Fibroblast of lung (primary cell): ENCODE measurements around the gene TYMS. TPM values are rescaled to one million over a fixed set of nuclear protein-coding genes. Genes with fewer than 3 reads are reported as not detected.

ENCODE experiments used
- DNase-seq, 2 donors: peaks; one replicate each; pipeline versions ENCODE4 v3.0.0 to v3.0.0-alpha.2; 2010; ENCODE audit warnings: low read depth in 2 of 2
- H2AFZ ChIP-seq: 2 replicates; pipeline ENCODE4 v1.5.1; 2012; ENCODE audit warnings: low read length, control low read depth, inconsistent platforms
- H3K27ac ChIP-seq: 2 replicates; pipeline ENCODE4 v1.5.1; 2011; ENCODE audit warnings: low read length, control low read depth; ENCODE audit not compliant: insufficient read depth
- H3K27me3 ChIP-seq: 2 replicates; pipeline ENCODE4 v1.5.1; 2011; ENCODE audit warnings: mild to moderate bottlenecking, low read length; ENCODE audit not compliant: control insufficient read depth, insufficient read depth
- H3K36me3 ChIP-seq: 2 replicates; pipeline ENCODE4 v1.5.1; 2011; ENCODE audit warnings: low read length; ENCODE audit not compliant: control insufficient read depth, insufficient read depth
- H3K4me1 ChIP-seq: 2 replicates; pipeline ENCODE4 v1.5.1; 2011; ENCODE audit warnings: low read length; ENCODE audit not compliant: control insufficient read depth, insufficient read depth; ENCODE audit errors: extremely low read depth
- H3K4me2 ChIP-seq: 2 replicates; pipeline ENCODE4 v1.5.1; 2011; ENCODE audit warnings: low read length, control low read depth; ENCODE audit not compliant: insufficient read depth; ENCODE audit errors: extremely low read depth
- H3K4me3 ChIP-seq, 4 experiments: fragments of 200-600 bp in 1 of 4; sonication (generic) in 1 of 4; replicated peaks in 1 of 4; 2 replicates each; pipeline ENCODE4 v1.5.1; 2011 to 2016; ENCODE audit warnings: low read length in 4 of 4, low read depth in 3 of 4, mild to moderate bottlenecking in 3 of 4, control low read depth in 2 of 4, inconsistent platforms in 1 of 4, mixed read lengths in 1 of 4; ENCODE audit not compliant: insufficient read depth in 1 of 4; ENCODE audit errors: control extremely low read depth in 1 of 4
- H3K79me2 ChIP-seq: 2 replicates; pipeline ENCODE4 v1.5.1; 2012; ENCODE audit warnings: mild to moderate bottlenecking, low read length, inconsistent platforms; ENCODE audit not compliant: control insufficient read depth, insufficient read depth
- H3K9ac ChIP-seq: 2 replicates; pipeline ENCODE4 v1.5.1; 2011; ENCODE audit warnings: mild to moderate bottlenecking, low read length, control low read depth; ENCODE audit not compliant: insufficient read depth
- H3K9me3 ChIP-seq: 2 replicates; pipeline ENCODE4 v1.5.1; 2012; ENCODE audit warnings: low read depth, low read length; ENCODE audit not compliant: control insufficient read depth, insufficient read depth
- H4K20me1 ChIP-seq: 2 replicates; pipeline ENCODE4 v1.5.1; 2011; ENCODE audit warnings: low read length; ENCODE audit not compliant: control insufficient read depth, insufficient read depth; ENCODE audit errors: extremely low read depth
- EZH2 ChIP-seq: IDR thresholded peaks from 2 replicates; pipeline ENCODE4 v1.5.1; 2012; ENCODE audit warnings: low read length, control low read depth, mild to moderate bottlenecking; ENCODE audit errors: missing control alignments
- polyA plus RNA-seq, 2 donors: library from polyadenylated mRNA; depleted of rRNA in 1 of 2; stranded (reverse) in 1 of 2; unstranded in 1 of 2; fragments of >200 nt; gene quantifications; 2 replicates each; pipeline ENCODE4 v1.2.1, GENCODE V29; 2011 to 2012; ENCODE audit warnings: missing spikeins in 1 of 2
- total RNA-seq: library from RNA; depleted of rRNA; stranded (reverse); fragments of >200 nt; gene quantifications from 2 replicates; pipeline ENCODE4 v1.2.1, GENCODE V29; 2014
- TF ChIP-seq, protein P1 (sequence below), 2 donors: IDR thresholded peaks in 1 of 2; conservative IDR thresholded peaks in 1 of 2; 1 replicate in 1 of 2; 2 replicates in 1 of 2; pipeline ENCODE4 v1.5.1; 2011 to 2012; ENCODE audit warnings: low read length in 2 of 2, control low read depth in 1 of 2, inconsistent platforms in 1 of 2, low read depth in 1 of 2, mild to moderate bottlenecking in 1 of 2

The TYMS gene
- total and polyA plus RNA-seq, 2 donors (not counting 1 experiment from before 2014, with no cell fraction given): 16.8 to 45.4 TPM

DNA sequence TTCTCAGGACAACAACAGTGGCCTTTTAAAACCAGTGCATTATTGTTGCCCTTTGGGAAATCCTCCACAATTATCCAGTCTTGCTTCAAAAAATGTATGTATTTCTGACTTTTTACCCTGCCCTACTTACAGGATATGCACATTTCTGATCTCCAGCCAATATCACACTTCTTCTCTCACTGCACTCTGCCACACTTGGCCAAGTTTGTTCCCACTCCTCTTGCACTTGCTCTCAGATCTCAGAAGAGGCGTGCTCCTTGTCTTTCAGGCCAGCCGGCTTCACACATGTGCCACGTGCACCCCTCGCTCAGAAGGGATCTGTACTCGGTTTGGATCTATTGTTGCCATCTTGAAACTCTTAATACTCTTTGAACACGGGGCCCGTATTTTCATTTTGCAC, 45.3 kb upstream of the TYMS start:
- Histone ChIP-seq H3K4me1 (no peaks in the 10 kb centered on the region), H3K36me3 (no peaks in the 10 kb centered on the region), H4K20me1 (no peaks in the 10 kb centered on the region), H3K27me3 (peaks cover 3% of the 10 kb centered on the region), H3K4me2 (no peak overlapping the region), H3K9ac (no peak overlapping the region), H2AFZ (no peak overlapping the region), H3K9me3 (no peaks in the 10 kb centered on the region), H3K4me3 (no peak overlapping the region), H3K79me2 (no peaks in the 10 kb centered on the region), H3K27ac (no peak overlapping the region)
- DNase-seq: no peak
- TF ChIP-seq, protein P1, sequence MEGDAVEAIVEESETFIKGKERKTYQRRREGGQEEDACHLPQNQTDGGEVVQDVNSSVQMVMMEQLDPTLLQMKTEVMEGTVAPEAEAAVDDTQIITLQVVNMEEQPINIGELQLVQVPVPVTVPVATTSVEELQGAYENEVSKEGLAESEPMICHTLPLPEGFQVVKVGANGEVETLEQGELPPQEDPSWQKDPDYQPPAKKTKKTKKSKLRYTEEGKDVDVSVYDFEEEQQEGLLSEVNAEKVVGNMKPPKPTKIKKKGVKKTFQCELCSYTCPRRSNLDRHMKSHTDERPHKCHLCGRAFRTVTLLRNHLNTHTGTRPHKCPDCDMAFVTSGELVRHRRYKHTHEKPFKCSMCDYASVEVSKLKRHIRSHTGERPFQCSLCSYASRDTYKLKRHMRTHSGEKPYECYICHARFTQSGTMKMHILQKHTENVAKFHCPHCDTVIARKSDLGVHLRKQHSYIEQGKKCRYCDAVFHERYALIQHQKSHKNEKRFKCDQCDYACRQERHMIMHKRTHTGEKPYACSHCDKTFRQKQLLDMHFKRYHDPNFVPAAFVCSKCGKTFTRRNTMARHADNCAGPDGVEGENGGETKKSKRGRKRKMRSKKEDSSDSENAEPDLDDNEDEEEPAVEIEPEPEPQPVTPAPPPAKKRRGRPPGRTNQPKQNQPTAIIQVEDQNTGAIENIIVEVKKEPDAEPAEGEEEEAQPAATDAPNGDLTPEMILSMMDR (conservative IDR thresholded peaks at IDR 0.05 in 1 of 2, IDR thresholded peaks at IDR 0.05 in 1 of 2; ENCODE audit: low read depth in 1 of 2, low read length in 2 of 2): no peak
- TF ChIP-seq EZH2: no peak

DNA sequence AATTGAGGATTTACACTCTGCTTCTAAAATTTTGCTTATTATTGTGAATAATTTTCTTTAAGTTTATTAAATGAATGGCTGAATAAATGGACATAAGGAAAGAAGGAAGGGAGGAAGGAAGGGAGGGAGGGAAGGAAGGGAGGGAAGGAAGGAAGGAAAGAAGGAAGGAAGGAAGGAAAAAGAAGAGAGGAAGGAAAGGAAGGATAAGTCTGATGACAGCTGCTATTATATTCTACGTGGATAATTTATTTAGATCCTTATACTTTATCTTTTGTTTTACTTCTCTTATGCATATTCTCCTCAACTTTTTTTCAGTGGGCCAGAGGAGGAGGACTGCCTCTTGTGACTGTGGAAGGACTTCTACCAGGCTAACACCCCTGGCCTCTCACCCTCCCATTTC, 43.3 kb upstream of the TYMS start:
- Histone ChIP-seq H3K4me1 (no peaks in the 10 kb centered on the region), H3K36me3 (no peaks in the 10 kb centered on the region), H4K20me1 (no peaks in the 10 kb centered on the region), H3K9me3 (no peaks in the 10 kb centered on the region), H3K9ac (no peak overlapping the region), H2AFZ (no peak overlapping the region), H3K79me2 (no peaks in the 10 kb centered on the region), H3K4me3 (no peak overlapping the region), H3K27me3 (peaks cover 3% of the 10 kb centered on the region), H3K4me2 (no peak overlapping the region), H3K27ac (no peak overlapping the region)
- no peak for TF ChIP-seq EZH2
- TF ChIP-seq, protein P1 (conservative IDR thresholded peaks at IDR 0.05 in 1 of 2, IDR thresholded peaks at IDR 0.05 in 1 of 2; ENCODE audit: low read depth in 1 of 2, low read length in 2 of 2): no peak
- DNase-seq: no peak

DNA sequence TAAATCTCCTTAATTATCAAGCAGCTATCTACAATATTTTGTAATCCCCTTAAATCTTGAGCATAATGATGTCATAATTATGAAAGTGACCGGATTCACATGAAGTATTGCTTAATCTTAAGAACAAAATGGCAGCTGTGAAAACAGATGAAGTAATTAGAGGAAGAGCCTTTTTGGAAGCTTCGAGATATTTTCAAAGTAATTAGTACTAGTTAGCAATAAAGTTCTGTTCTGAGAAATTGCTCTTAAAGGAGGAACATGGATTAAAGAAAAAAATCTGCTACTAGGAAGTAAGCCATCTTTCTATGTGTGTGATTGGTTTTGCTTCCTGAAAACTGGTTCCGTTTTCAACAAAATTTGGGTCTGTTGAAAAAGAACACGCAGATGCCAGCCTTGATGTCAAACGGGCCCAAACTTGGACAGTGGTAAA, 42.3 kb upstream of the TYMS start:
- Histone ChIP-seq H3K4me3 (no peak overlapping the region), H3K27me3 (peaks cover 3% of the 10 kb centered on the region), H3K27ac (no peak overlapping the region), H3K4me2 (no peak overlapping the region), H3K79me2 (no peaks in the 10 kb centered on the region), H3K36me3 (no peaks in the 10 kb centered on the region), H3K4me1 (no peaks in the 10 kb centered on the region), H3K9ac (no peak overlapping the region), H4K20me1 (no peaks in the 10 kb centered on the region), H2AFZ (no peak overlapping the region), H3K9me3 (no peaks in the 10 kb centered on the region)
- DNase-seq: peak in 1 of 2 donors; percentile 27
- TF ChIP-seq, protein P1 (conservative IDR thresholded peaks at IDR 0.05 in 1 of 2, IDR thresholded peaks at IDR 0.05 in 1 of 2; ENCODE audit: low read depth in 1 of 2, low read length in 2 of 2): no peak
- no peak for TF ChIP-seq EZH2
